NB4 (cell line): ENCODE results near the gene CBX2.
A peak's percentile ranks its signal among the peaks of the same experiment; 100 is the strongest.

ENCODE experiments used
- POLR2A ChIP-seq: IDR thresholded peaks from 2 replicates; pipeline ENCODE4 v1.6.1; 2011; ENCODE audit warnings: mild to moderate bottlenecking; ENCODE audit not compliant: insufficient read length; ENCODE audit errors: extremely low read depth
- TF ChIP-seq, protein P1 (sequence below): IDR thresholded peaks from one replicate; pipeline ENCODE4 v1.5.1; 2012; ENCODE audit warnings: low read depth, low read length

DNA sequence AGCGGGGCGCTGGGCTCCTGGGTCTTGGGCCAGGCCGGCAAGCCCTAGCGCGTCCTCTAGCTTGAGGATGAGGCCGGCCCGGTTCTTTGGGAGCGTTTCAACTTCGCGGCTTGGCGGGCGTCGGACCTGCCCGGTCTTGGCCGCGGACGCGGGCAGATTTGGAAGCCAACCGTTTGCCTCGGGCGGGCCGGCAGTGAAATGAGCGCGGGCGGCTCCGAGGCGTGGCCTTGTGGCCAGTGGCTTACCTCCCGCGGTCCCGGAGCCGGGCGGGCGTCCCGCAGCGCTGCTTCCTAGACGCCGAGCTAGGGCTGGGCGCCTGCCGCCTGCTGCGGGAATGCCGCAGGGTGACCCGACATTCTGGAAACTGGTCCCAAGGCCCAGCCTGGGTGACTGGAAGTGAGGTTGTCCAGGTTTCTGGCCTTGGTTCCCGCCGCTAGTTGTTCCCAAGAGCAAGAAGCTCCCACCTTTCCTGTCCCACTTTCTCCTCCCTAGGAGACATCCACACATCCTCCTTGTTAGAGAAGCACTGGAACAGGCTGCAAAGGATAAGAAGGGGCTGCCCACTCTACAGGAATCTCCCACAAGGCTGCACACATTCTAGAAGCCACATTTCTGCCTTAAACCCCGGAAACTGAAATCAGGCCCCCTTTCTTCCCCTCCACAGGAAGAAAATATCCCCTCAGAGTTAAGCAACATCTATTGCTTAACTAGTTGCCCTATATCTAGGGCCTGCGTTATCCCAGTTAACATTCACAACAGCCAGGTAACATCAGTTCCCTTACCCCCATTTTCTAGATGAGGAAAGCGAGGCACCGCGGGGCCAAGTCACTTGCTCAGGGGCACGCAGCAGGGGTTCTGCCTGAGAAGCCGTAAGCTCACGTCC lies 23.4 kb downstream of the CBX2 start:
- TF ChIP-seq, protein P1, sequence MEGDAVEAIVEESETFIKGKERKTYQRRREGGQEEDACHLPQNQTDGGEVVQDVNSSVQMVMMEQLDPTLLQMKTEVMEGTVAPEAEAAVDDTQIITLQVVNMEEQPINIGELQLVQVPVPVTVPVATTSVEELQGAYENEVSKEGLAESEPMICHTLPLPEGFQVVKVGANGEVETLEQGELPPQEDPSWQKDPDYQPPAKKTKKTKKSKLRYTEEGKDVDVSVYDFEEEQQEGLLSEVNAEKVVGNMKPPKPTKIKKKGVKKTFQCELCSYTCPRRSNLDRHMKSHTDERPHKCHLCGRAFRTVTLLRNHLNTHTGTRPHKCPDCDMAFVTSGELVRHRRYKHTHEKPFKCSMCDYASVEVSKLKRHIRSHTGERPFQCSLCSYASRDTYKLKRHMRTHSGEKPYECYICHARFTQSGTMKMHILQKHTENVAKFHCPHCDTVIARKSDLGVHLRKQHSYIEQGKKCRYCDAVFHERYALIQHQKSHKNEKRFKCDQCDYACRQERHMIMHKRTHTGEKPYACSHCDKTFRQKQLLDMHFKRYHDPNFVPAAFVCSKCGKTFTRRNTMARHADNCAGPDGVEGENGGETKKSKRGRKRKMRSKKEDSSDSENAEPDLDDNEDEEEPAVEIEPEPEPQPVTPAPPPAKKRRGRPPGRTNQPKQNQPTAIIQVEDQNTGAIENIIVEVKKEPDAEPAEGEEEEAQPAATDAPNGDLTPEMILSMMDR = no peak
- peak; percentile 32 for TF ChIP-seq POLR2A
